Measurements from ENCODE around the gene STX5. TPM values are rescaled to one million over a fixed set of nuclear protein-coding genes. Genes with fewer than 3 reads are reported as not detected.

Gene STX5
- total and polyA plus RNA-seq, 9 of the 15 experiments (the other 6 are each of a cell fraction or from before 2014, with no cell fraction given): 2.8 to 28.6 (median 23.7) TPM

DNA sequence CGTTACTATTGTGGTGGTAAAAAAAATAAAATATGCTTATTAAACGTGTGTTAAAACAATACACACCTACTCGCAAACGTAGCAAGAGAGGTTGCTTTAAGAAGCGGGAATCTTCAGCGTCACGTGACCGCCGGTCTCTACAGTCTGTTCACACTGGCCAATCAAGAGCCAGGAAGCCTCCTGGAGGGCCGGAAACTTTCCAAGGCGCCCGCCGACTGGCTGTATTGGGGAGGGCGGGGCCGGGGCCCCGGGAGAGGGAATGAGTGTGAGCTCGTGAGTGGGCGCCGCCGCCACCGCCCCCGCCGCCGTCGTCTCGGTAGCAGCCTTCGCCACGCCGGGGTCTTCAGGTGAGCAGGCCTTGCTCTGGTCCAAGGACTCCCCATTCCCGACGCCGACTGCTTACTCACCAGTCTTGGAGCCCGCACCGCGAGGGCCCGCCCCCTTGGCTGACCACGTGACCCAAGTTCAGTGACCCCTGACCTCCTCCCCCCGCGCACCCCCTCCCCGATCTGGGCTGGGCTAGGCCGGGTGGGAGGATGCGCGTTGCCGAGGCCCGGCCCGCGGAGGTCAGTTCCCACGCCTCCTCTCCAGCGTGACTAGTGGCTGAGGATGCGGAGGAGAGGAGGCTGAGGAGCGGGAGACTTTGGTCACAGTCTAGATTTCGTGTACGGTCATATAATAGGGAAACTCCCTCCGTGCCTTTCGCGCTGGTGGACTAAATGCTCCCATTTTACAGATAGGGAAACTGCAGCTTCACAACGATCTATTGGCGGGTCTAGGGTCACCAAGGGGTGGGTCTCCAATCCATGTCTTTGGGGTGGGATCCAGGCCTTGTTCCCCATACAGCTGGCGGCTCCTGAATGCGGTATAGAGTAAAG lies 60.5 kb downstream of the STX5 start, which contains the start of gene TAF6L (continued):
- TF ChIP-seq, protein P1, sequence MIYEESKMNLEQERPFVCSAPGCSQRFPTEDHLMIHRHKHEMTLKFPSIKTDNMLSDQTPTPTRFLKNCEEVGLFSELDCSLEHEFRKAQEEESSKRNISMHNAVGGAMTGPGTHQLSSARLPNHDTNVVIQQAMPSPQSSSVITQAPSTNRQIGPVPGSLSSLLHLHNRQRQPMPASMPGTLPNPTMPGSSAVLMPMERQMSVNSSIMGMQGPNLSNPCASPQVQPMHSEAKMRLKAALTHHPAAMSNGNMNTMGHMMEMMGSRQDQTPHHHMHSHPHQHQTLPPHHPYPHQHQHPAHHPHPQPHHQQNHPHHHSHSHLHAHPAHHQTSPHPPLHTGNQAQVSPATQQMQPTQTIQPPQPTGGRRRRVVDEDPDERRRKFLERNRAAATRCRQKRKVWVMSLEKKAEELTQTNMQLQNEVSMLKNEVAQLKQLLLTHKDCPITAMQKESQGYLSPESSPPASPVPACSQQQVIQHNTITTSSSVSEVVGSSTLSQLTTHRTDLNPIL (CRISPR knock-in tag; IDR thresholded peaks at IDR 0.05): no peak
- TF ChIP-seq, protein P2, sequence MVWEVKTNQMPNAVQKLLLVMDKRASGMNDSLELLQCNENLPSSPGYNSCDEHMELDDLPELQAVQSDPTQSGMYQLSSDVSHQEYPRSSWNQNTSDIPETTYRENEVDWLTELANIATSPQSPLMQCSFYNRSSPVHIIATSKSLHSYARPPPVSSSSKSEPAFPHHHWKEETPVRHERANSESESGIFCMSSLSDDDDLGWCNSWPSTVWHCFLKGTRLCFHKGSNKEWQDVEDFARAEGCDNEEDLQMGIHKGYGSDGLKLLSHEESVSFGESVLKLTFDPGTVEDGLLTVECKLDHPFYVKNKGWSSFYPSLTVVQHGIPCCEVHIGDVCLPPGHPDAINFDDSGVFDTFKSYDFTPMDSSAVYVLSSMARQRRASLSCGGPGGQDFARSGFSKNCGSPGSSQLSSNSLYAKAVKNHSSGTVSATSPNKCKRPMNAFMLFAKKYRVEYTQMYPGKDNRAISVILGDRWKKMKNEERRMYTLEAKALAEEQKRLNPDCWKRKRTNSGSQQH (CRISPR knock-in tag; IDR thresholded peaks at IDR 0.05): 0 out of 2 replicates have a peak, but pooled peaks have one; percentile 55
- TF ChIP-seq, protein P3, sequence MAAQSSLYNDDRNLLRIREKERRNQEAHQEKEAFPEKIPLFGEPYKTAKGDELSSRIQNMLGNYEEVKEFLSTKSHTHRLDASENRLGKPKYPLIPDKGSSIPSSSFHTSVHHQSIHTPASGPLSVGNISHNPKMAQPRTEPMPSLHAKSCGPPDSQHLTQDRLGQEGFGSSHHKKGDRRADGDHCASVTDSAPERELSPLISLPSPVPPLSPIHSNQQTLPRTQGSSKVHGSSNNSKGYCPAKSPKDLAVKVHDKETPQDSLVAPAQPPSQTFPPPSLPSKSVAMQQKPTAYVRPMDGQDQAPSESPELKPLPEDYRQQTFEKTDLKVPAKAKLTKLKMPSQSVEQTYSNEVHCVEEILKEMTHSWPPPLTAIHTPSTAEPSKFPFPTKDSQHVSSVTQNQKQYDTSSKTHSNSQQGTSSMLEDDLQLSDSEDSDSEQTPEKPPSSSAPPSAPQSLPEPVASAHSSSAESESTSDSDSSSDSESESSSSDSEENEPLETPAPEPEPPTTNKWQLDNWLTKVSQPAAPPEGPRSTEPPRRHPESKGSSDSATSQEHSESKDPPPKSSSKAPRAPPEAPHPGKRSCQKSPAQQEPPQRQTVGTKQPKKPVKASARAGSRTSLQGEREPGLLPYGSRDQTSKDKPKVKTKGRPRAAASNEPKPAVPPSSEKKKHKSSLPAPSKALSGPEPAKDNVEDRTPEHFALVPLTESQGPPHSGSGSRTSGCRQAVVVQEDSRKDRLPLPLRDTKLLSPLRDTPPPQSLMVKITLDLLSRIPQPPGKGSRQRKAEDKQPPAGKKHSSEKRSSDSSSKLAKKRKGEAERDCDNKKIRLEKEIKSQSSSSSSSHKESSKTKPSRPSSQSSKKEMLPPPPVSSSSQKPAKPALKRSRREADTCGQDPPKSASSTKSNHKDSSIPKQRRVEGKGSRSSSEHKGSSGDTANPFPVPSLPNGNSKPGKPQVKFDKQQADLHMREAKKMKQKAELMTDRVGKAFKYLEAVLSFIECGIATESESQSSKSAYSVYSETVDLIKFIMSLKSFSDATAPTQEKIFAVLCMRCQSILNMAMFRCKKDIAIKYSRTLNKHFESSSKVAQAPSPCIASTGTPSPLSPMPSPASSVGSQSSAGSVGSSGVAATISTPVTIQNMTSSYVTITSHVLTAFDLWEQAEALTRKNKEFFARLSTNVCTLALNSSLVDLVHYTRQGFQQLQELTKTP (IDR thresholded peaks at IDR 0.05; ENCODE audit: low read depth in 1 of 2, partially characterized antibody in 2 of 2): peak in 1 of 2 experiments; percentile 81
- TF ChIP-seq ZNF143 (CRISPR knock-in tag; IDR thresholded peaks at IDR 0.05) (no peak), DPF2 (IDR thresholded peaks at IDR 0.05) (peak; percentile 35; the same call in 1 of the 2 replicates), XRCC3 (IDR thresholded peaks at IDR 0.05) (no peak), TCFL5 (CRISPR knock-in tag; conservative IDR thresholded peaks at IDR 0.05) (no peak), BRF1 (IDR thresholded peaks at IDR 0.05; ENCODE audit: borderline replicate concordance, extremely low read depth, insufficient read length) (no peak), RAD21 (CRISPR knock-in tag; conservative IDR thresholded peaks at IDR 0.05 in 1 of 2, IDR thresholded peaks at IDR 0.05 in 1 of 2) (peak in 1 of 2 experiments; percentile 20; a peak in 2 of 4 replicates), ZNF586 (CRISPR knock-in tag; conservative IDR thresholded peaks at IDR 0.05) (no peak), ETV5 (CRISPR knock-in tag; IDR thresholded peaks at IDR 0.05; ENCODE audit: low read depth) (peak; percentile 56; the same call in 1 of the 2 replicates), SIRT6 (IDR thresholded peaks at IDR 0.05; ENCODE audit: low read depth, low read length) (no peak), MIER1 (IDR thresholded peaks at IDR 0.05; ENCODE audit: low read depth) (no peak)
- TF ChIP-seq, protein P4, sequence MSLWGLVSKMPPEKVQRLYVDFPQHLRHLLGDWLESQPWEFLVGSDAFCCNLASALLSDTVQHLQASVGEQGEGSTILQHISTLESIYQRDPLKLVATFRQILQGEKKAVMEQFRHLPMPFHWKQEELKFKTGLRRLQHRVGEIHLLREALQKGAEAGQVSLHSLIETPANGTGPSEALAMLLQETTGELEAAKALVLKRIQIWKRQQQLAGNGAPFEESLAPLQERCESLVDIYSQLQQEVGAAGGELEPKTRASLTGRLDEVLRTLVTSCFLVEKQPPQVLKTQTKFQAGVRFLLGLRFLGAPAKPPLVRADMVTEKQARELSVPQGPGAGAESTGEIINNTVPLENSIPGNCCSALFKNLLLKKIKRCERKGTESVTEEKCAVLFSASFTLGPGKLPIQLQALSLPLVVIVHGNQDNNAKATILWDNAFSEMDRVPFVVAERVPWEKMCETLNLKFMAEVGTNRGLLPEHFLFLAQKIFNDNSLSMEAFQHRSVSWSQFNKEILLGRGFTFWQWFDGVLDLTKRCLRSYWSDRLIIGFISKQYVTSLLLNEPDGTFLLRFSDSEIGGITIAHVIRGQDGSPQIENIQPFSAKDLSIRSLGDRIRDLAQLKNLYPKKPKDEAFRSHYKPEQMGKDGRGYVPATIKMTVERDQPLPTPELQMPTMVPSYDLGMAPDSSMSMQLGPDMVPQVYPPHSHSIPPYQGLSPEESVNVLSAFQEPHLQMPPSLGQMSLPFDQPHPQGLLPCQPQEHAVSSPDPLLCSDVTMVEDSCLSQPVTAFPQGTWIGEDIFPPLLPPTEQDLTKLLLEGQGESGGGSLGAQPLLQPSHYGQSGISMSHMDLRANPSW (CRISPR knock-in tag; IDR thresholded peaks at IDR 0.05): no peak; the same call in 1 of the 2 replicates
- TF ChIP-seq, protein P5, sequence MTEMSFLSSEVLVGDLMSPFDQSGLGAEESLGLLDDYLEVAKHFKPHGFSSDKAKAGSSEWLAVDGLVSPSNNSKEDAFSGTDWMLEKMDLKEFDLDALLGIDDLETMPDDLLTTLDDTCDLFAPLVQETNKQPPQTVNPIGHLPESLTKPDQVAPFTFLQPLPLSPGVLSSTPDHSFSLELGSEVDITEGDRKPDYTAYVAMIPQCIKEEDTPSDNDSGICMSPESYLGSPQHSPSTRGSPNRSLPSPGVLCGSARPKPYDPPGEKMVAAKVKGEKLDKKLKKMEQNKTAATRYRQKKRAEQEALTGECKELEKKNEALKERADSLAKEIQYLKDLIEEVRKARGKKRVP (CRISPR knock-in tag; IDR thresholded peaks at IDR 0.05): no peak

Data from K562 (cell line).